Loucy (cell line): Measurements from ENCODE around the gene HCRT.

ENCODE experiments used
- EZH2phosphoT487 ChIP-seq: fragments of 200-600 bp; IDR thresholded peaks from 2 replicates; pipeline ENCODE4 v1.6.1; 2018; ENCODE audit warnings: antibody characterized with exemption, mild to moderate bottlenecking, moderate library complexity, borderline replicate concordance
- TF ChIP-seq, protein P1 (sequence below): fragments of 200-600 bp; sonication (generic); conservative IDR thresholded peaks from 2 replicates; pipeline ENCODE4 v1.5.1; 2014; ENCODE audit warnings: mild to moderate bottlenecking, antibody characterized with exemption, low read length

DNA sequence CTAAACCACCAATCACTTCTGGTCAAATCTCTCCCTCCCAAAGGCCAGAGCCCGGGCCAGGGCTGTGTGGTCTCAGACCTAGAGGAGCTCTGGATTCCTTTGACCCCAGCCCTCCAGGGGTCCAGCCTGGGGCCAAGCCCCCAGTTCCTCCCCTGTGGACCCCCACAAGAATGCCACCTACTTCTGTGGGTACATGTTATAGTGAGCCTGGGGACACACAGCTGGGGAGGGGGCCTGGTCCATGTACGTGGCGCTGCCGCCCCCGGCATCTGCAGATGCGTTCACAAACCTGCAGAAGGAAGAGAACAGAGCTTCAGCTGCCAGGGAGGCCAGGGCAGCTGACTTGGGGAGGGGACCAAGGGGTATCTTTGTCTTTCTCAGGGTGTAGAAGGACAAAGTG lies 16.9 kb upstream of the HCRT start:
- TF ChIP-seq, protein P1, sequence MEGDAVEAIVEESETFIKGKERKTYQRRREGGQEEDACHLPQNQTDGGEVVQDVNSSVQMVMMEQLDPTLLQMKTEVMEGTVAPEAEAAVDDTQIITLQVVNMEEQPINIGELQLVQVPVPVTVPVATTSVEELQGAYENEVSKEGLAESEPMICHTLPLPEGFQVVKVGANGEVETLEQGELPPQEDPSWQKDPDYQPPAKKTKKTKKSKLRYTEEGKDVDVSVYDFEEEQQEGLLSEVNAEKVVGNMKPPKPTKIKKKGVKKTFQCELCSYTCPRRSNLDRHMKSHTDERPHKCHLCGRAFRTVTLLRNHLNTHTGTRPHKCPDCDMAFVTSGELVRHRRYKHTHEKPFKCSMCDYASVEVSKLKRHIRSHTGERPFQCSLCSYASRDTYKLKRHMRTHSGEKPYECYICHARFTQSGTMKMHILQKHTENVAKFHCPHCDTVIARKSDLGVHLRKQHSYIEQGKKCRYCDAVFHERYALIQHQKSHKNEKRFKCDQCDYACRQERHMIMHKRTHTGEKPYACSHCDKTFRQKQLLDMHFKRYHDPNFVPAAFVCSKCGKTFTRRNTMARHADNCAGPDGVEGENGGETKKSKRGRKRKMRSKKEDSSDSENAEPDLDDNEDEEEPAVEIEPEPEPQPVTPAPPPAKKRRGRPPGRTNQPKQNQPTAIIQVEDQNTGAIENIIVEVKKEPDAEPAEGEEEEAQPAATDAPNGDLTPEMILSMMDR = no peak
- TF ChIP-seq EZH2phosphoT487 = no peak
